ENCODE results near the gene SORBS1.
A peak's percentile ranks its signal among the peaks of the same experiment; 100 is the strongest.

The SORBS1 gene

DNA sequence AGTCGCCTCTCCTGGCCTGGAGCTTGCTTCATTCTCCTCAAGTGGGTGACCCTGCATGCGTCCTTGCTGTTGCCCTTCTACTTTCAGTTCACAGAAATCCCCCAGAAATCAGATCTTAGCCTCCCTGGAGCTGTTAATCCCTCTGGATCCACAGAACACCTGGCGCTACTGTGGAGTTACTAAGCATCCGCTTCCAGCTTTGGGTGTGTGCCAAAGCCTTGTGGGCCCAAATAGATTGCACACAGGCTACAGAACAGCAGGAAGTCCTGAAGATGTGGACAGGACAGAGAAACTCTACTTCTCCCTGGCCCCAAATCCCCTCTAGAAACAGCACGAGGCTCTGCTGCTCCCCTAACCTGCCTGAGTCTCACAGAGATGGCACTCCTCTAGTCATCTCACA, 233.8 kb downstream of the SORBS1 start:
- DNase-seq = peak in 4 of 51 donors; percentile 2 to 11 (median 7)

DNA sequence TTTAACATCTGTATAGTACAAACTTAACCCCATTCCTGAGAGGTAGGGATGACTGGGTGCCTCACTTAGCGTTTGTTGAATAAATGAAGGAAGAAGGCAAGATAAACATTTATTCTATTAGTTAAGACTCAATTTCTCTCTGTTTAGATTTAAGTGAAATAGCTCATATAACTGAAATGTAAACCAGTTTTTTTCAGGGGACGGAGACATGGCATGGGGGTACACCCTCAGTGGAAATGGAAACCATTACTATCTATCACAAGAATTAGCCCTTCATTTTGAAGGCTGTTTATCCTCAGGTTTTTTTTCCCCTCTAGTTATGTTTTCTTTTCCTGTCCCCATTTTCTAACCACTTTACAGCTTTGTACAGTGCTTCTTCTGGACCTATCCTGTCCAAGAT, 234.8 kb downstream of the SORBS1 start:
- no peak for DNase-seq

DNA sequence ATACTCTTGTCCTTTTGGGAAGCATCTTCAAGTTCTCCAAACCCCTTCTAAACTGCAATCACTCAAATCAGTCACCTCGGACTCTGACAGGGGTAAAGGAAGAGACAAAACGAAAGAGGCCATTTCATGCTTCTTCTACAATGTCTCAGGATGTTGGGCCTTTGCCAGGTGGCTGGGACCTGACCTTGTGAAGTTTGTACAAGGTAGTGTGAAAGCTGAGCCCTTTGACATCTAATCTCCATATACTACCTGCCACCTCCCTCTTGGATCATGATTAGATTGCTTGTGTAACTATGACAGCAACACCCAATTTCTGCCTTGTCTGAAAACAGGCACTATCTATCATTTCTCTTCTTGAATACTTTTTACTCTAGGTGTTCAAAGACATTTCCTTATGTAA, 235.3 kb downstream of the SORBS1 start:
- no peak for DNase-seq

DNA sequence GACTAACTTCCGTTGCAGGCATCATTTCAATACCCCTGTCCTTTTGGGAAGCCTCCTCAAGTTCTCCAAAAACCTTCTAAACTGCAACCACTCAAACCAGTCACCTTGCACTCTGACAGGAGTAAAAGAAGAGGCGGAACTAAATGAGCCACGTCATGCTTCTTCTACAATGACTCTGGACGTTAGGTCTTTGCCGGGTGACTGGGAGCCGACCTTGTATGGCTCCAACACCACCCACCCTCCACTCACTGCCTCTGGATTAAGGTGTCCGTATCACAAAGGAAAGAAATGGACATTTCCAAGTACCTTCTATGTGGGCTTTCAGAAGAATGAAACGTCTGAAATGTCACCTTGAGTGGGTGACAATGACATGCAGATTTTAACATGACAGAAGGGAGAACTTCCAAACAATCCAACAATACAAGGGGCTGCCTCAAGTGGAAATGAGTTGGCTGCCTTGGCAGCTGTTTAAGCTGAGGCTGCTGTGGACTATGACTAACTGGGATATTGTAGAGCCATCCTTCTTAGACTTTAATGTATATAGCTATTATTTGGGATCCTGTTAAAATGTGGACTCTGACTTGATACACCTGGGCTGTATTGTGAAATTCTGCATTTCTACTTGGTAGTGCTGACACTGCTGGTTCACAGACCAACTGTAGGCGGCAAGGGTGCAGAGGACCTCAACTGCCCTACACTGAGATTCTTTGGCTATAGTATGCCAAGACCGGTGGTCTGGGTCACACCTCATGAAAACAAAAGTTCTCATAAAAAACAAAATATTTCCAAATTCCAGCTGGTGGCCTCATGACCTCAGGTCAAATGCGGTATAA, 236.5 kb downstream of the SORBS1 start:
- no peak for DNase-seq

DNA sequence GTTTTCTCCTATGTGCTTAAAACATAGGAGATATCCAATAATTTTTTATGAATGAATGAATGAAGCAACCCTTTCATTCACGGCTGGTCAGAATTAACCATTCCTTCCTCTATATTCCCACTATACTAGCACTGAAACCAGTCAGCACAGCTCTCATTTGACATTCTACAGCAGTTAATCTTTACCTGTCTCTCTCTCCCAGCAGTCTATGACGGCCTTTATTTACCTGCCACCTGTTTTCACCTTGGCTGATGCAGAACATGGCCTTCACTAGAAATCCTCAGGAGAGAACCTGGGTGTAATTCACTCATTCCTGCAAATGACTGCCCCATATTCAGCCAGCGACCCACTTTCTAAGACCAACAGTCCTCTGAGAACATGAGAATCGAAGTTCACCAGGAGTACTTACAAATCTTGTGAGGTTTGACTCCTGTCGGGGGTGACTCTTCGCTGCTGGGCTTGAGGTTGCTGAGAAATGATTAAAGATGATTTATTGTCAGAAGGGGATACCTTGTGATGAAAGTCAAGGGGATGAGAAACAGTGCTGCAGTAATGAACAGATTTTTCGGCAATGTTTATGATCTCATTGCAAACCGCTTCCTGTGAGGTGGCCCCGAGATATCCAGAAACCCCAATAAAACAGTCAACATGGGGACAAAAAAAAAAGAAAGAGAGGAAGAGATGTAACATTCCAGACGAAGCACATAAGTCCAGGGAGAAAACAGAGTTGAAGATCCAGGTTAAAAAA, 239.4 kb downstream of the SORBS1 start:
- no peak for DNase-seq

DNA sequence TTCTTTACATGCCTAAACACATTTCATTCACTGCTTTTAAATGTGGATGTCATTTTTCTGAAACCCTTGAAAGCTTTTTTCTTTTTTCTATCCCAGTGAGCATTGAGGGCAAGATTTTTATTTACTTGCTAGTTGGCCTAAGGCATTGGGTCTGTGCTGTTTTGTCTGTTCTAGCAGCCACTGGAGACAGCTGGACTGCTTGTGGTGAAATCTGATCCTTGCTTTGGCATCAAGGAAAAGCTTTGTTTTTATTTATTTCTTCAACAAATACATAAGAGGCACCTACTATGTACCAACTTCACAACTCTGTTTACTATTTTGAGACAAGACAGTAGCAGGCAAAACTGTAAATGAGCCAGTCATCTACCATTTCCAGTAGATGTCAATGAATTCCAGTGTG, 241.9 kb downstream of the SORBS1 start:
- DNase-seq = no peak

DNA sequence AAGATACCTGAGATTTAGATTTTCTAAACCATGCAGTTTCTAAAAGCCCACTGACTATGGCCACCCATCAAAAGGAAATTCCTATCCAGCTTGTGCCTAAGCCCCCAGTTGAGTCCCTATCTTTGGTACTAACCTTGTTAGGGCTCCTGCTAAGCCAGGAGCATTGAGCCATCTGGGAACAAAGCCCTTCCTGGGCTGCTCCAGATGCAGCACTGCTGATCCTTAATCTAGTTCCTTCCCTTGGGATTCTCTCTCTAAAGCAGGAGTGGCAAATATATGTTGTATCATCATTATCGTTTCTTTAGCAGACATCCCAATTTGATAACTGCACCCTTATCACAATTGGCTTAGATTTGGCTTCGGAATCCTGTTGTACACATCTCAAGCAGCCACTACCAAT, 245.7 kb downstream of the SORBS1 start:
- DNase-seq = no peak

DNA sequence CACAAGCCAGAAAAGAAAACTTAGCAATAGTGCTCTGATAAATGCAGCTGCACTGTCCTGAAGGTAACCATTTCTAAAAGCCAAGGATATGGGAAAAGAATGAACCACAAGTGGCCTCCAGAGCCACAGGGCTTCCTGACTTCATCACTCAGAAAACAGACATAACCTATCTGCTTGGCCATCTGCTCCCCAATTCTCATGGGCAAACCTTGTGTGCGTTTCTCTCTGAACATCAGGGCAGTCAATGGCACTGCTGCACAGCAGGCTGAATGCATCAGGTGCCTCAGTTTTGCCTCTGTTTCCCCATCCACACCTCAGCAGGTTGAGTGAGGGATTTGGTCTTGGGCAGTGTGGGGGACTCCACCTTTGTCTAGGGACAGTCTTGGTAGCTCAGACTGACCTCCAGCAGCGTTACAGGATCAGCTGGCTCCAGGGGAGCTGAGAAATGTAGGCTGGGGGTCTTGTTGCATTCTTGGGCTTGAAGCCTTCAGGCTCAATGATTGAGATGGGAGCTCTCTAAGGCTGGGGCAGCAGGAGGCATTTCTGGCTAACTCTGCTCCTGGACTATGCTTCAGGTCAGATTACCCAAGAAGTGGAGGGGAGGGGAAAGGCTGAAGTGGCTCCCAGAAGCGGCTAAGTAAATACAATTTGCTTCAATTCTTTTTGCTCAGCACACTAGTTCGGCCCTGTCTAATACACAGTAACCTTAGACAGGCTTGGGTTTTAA, 246.8 kb downstream of the SORBS1 start:
- no peak for DNase-seq

DNA sequence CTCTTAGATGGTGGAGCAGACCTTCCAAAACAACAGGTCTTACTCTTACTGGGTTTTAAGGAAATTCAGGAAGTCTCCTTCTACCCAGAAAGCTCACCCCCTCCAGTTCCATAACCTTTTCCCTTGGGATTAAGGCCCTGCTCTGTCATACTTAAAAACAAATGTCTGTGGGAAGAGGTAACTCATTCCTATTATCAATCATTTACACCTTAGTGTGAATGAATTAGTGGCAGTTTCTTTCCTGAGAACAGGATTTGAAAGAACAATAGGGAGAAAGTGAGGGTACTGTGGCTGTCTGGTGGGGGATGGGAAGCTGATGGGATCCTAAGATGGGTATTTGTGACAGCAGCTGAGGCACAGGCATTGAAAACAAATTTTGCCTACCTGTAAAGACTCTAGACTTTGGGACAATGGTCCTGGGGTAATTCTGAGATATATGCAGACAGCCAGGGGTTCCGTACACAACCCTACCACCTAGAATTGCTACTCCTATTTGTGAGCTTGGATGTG, 248.1 kb downstream of the SORBS1 start:
- DNase-seq = no peak

DNA sequence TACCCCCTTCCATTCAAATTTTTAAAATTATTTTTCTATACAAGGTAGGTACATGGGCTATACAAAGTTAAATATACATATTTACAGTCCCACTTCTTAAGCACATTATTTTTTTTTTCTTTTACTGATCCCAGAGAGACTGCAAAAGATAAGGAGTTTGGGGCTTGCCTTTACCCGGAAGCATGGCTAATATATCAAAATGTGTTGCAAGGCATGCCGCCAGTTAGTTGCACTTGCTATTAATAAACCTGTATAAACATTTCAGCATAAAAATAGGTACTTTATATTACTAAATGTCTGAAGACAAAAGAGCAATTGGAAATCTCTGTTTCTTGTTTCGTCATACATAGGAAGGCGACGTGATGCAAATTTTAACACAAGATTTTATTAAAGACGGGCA, 248.9 kb downstream of the SORBS1 start:
- no peak for DNase-seq

DNA sequence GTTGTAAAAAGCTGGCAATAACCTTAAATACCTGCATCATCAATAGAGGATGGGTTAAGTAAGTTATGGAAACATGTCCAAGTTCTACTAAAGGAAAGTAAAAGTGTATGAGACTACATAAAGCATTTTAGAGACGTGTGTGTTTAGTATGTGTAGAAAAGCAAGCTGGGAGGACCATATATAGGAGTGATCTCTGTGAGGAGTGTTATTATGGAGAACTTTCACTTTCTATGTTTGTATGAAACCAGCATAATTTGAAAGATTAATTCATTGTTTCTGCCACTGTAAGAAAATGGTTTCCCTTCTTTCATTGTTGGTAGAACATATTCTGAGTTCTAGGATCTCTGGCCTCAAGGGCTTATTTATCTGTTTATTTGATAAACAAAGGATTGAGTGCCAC, 251.2 kb downstream of the SORBS1 start:
- no peak for DNase-seq

DNA sequence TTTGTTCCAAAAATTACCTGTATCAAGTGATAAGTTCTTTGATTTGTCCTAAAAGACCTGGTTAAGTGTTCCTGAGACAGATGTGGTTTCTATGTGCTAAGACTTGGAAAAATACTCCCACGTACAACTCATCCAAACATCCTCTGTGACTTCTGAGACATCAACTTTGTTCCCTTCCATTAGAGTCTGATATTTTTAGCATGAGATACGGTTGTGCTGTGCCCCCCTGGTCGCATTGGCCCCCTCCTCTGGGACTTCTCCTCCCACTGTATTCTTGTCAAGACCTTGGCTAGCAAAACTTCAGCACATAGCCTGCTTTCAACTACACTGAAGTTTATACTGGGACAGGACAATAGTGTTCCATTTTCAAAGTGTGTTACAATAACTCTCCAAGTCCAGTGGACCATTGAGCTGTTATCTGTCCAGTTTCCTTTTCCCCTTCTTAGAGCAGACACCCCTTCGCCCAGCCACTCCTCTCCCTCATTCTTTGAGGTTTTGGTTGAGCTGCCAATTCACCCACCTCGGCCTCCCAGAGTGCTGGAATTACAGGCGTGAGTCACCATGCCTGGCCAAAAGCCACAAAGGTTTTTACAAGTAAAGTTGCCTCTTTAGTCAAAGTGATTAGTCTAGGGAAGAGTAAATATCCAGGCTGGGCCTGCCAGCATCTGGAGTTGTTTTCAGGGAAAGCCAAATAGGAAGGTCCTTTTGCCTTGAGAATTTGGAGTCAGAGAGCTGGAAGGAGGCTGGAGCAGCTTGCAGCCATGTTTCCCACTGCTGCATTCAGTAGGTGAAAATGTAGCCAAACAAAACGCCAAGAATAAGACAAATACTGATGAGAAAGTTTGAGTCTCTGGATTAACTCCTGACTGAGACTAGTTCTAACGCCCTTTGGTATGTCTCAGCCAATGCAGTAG, 252.5 kb downstream of the SORBS1 start:
- peak in 6 of 51 donors; percentile 10 to 45 (median 23) for DNase-seq

DNA sequence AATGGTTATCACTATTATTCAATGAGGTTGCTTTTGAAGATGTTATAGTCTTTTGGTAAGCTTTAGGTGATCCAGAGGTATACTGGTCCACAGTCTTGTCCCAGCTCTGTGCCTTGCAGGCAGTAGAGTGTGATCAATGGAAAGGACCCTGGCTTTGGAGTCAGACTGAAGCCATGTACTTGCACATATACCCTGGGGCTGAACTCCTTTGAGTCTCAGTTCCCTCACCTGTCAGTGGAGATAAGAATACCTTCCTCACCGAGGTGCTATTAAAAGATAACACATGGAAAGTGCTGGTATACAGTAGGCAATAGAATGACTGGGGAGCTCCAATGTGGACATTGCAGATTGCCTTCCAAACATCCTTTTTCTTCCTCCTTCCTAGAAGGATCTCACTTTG, 254.3 kb downstream of the SORBS1 start:
- no peak for DNase-seq

DNA sequence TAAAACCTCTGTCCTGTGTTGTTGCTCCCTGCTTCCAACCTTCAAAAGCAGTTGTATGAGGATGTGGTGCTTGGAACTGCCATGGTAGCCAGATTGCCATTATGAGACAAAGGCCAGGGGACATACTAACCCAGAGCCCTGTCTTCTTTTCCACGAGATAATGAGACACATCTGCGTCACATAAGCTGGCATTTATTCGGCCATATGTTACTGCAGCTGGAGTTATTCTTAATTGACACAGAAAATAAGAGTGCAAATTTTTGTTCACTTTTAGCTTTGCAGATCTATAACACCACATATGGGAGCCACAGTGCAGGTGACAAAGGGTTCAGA, 254.9 kb downstream of the SORBS1 start:
- no peak for DNase-seq

DNA sequence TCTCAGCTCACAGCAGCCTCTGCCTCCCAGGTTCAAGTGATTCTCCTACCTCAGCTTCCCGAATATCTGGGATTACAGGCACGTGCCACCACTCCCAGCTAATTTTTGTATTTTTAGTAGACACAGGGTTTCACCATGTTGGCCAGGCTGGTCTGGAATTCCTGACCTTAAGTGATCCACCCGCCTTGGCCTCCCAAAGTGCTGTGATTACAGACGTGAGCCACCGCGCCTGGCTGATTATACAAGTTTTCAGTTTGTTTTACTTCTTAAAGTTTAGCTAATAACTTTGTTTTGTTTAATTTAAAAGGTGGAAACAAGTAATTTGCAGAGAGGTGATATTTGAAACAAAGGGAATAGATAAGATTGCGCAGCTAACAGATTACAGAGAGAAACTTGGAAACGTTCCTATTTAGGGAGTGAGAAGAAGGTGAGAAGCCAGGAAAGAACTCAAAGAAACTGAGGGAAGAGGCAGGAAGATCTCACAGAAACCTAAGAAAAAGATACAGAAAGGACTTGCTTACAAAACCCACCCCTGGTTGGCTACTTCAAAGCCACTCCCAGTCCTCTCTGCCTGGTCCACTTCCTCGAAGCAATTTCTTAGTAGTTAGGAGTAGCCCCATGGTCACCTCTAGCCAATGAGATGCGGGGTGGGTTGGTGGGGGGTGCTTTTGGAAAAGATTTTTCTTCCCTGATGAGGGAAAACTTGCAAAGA, 255.4 kb downstream of the SORBS1 start:
- DNase-seq = no peak

DNA sequence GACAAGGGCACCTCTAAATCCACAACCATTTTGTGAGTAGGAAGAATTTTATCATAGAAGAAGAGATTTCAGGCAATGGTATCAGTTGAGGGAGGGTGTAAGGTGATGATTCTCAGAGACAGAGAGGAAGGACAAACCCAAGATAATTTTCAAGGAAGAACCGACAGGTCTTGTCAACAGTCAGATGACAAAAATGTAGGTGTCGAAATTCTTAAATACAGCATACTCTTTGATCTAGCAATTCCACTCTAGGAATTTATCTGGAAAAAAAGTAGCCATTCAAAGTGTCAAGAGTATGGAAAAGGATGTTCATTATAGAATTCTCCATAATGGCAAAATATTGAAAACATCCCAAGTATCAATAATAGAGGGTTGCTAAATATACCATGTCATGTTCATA, 256.2 kb downstream of the SORBS1 start:
- DNase-seq = no peak

DNA sequence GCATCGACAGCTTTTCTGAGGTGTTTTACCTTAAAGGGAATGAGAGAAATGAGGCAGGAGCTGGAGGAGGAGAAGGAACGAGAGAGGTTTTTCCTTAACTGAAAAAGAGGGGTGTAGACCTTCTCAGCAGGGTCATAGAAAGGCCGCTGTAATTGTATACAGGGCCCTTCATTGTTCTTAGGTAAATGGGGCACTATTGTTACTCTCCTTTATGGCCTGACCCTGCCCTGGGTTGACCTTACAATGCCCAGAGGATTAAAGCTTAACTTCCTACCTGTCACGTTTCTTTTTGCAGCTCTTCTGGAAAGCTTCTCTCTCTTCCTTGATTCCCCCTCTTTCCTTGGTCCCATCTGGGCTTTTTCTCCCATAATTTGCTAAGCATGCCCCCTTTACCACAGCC, 256.7 kb downstream of the SORBS1 start:
- no peak for DNase-seq

DNA sequence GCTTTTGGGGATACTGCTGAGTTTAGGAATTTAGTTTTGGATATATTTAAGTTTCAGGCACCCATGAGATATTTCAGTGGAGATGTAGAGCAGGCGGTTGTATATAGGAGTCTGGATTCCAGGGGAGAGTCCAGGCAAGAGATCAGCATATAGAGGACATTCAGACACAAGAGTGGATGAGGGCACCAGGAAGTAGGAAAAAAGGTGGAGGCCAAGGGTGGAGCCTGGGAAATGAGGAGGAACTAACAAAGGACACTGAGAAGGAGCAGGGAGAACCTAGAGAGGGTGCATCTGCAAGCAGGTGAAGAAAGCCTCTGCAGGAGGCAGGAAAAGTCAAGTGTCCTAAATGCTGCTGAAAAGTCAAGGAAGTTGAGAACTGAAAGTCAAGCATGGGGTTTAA, 257.2 kb downstream of the SORBS1 start:
- DNase-seq = no peak

DNA sequence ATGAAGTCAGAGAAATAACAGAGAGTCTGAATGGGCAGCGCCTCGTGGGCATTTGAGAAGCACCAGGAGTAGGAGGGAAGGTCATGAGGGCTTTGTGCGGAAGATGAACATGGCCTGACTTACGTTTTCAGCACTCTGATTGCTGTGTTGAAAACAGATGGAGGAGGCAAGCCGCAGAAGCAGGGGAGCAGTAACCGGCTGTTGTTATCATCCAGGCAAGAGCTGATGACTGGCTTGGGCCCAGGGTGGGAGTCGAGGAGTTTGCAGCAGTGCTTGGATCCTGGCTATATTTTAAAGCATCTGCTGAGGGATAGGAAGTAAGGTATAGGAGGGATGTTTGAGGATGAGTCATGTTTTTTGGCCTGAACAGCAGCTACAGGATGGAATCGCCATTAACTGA, 257.6 kb downstream of the SORBS1 start:
- peak in 1 of 51 donors; percentile 40 for DNase-seq

DNA sequence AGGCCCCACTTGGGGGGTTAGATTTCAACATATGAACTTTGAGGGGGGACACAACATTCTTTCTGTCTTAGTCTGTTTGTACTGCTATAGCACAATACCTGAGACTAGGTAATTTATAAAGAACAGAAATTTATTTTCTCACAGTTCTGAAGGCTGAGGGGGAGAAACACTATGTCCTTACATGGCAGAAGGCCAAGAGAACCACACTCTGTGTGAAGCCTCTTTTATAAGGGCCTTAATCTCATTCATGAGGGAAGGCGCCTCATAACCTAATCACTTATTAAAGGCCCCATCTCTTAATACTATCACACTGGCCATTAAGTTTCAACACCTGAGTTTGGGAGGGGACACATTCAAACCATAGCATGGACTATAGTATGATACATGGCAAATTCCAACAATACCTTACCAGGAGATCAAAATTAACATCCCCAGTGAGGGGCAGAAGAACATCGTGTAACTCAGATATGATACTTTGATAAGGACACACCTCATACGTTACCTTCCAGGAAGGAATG, 261.1 kb downstream of the SORBS1 start:
- DNase-seq = no peak
